GM12891 (cell line): ENCODE measurements around the gene CBLB.

Source experiments
- DNase-seq: peaks from one replicate; pipeline ENCODE4 v3.0.0; 2011; ENCODE audit warnings: low spot score; ENCODE audit not compliant: insufficient read length
- FAIRE-seq: peaks from 2 replicates; lab custom pipeline; 2011; peaks lifted over from hg19 to GRCh38; lab: Jason Lieb, UNC
- PAX5 ChIP-seq: IDR thresholded peaks from 2 replicates; pipeline ENCODE4 v1.6.1; 2011; ENCODE audit warnings: low read length, moderate library complexity, mild to moderate bottlenecking; ENCODE audit not compliant: insufficient read depth, severe bottlenecking
- POLR2A ChIP-seq: IDR thresholded peaks from 2 replicates; pipeline ENCODE4 v1.6.1; 2011; ENCODE audit warnings: low read depth, low read length, control low read depth
- POLR2AphosphoS5 ChIP-seq: IDR thresholded peaks from 2 replicates; pipeline ENCODE4 v1.6.1; 2011; ENCODE audit warnings: low read depth, low read length, control low read depth
- POU2F2 ChIP-seq: IDR thresholded peaks from 2 replicates; pipeline ENCODE4 v1.6.1; 2011; ENCODE audit warnings: low read depth, mild to moderate bottlenecking, control low read depth, low read length, moderate library complexity
- SPI1 ChIP-seq: IDR thresholded peaks from 2 replicates; pipeline ENCODE4 v1.6.1; 2011; ENCODE audit warnings: low read depth, low read length, control low read depth
- TAF1 ChIP-seq: IDR thresholded peaks from 2 replicates; pipeline ENCODE4 v1.6.1; 2011; ENCODE audit warnings: low read depth, low read length, control low read depth

CBLB gene

DNA sequence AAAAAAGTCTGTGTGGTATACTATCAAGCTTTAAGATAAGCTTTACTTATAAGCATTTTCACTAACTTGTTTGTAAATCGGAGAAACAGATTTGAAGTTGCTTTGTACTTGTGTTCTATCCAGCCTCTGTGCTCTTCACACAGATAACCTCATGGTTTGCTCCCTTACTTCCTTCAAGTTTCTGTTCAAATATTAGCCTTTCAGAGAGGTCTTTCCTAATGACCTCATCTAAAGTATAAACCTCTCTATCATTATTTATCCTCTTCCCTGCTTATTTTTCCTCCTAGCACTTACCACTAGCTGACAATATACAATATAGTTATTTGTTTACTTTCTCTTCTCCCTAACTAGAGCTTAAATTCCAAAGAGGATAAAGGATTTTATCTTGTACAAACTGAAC, 180.0 kb downstream of the CBLB start:
- TF ChIP-seq POLR2A (no peak), POLR2AphosphoS5 (no peak), POU2F2 (no peak)
- FAIRE-seq (no peak), DNase-seq (no peak)

GRCh38 chr3:105686278-105686897, 182.4 kb downstream of the CBLB start:
- DNase-seq = peak; percentile 1
- no peak for TF ChIP-seq TAF1
- TF ChIP-seq POLR2A = no peak
- no peak for TF ChIP-seq PAX5
- TF ChIP-seq POU2F2 = no peak
- TF ChIP-seq SPI1 = no peak
- TF ChIP-seq POLR2AphosphoS5 = no peak
- no peak for FAIRE-seq

DNA sequence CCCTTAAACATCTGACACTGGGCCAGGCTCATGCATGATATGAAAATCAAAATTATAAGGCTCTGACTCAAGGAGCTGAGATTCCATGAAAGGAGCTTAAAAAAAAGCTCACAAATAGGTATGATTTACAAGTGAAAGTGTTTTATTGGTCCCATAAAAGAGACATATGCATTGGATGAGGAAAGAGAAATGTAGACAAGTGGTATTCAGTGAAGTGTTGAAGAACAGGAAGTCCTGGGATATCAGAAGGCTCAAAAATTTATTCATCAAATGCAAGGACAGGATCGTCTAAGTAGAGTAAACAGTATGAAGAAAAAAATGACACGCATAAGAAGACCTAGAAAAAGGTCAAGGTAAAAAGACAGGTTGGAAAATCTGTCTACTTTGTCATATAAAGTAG, 188.9 kb downstream of the CBLB start:
- FAIRE-seq (no peak), DNase-seq (no peak)
- TF ChIP-seq TAF1 (no peak), POLR2AphosphoS5 (no peak), POU2F2 (no peak), POLR2A (no peak), PAX5 (no peak), SPI1 (no peak)

DNA sequence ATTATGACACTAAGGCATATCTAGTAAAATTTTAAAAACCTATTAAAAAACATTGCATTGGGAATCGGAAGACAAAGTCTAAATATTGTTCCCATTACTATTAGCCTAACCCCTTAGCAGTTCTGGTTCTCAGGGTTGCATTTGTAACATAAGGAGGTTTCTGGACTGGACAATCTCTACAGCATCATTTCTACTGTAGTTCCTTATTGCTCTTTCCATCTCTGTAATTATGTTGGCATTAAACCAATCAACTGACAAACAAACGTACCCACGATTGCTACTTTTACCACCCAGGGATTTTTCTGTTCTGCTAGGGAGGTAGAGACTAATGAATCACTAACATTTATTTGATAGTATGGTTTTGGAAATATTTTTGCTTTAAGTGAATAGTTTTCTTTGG, 190.8 kb downstream of the CBLB start:
- no peak for FAIRE-seq
- no peak for TF ChIP-seq PAX5
- TF ChIP-seq POLR2A = no peak
- no peak for TF ChIP-seq SPI1
- no peak for TF ChIP-seq TAF1
- no peak for TF ChIP-seq POLR2AphosphoS5
- no peak for TF ChIP-seq POU2F2
- DNase-seq = no peak

DNA sequence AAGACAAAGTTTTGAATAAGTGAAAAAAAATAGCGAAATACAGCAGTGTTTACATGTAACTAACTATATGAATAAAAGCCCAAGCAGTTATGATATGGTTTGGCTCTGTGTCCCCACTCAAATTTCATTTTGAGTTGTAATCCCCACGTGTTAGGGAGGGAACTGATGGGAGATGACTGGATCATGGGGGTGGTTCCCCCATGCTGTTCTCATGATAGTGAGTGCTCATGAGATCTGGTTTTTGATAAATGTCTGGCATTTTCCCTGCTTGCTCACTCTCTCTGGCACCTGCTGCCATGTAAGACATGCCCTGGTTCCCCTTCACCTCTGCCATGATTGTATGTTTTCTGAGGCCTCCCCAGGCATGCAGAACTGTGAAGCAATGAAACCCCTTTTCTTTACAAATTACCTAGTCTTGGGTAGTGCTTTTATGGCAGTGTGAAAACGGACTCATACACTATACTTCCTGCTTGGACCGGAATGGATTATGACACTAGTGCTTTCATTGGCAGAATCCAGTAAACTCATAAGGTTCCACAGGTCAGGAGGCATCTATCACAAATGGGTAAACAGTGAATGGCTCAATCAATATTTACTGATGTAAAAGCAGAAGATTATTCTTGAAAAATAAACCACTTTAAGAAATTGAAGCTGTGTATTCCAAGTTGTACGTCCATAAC, 192.1 kb downstream of the CBLB start:
- TF ChIP-seq SPI1 (no peak), TAF1 (no peak), POU2F2 (no peak), POLR2A (no peak), PAX5 (no peak), POLR2AphosphoS5 (no peak)
- FAIRE-seq (no peak), DNase-seq (no peak)

GRCh38 chr3:105674437-105675065, 194.3 kb downstream of the CBLB start:
- FAIRE-seq = no peak
- TF ChIP-seq SPI1 = no peak
- no peak for TF ChIP-seq POLR2AphosphoS5
- TF ChIP-seq PAX5 = no peak
- TF ChIP-seq POU2F2 = no peak
- no peak for TF ChIP-seq TAF1
- no peak for TF ChIP-seq POLR2A

GRCh38 chr3:105672996-105673395, 195.8 kb downstream of the CBLB start:
- DNase-seq = no peak
- TF ChIP-seq POLR2A (no peak), POU2F2 (no peak), PAX5 (no peak), SPI1 (no peak), TAF1 (no peak), POLR2AphosphoS5 (no peak)
- no peak for FAIRE-seq

More at GRCh38 chr3:105674437-105675065, 194.3 kb downstream of the CBLB start:
- no peak for DNase-seq

GRCh38 chr3:105662306-105662705, 206.5 kb downstream of the CBLB start:
- TF ChIP-seq TAF1 (no peak), POU2F2 (no peak), POLR2AphosphoS5 (no peak), POLR2A (no peak), SPI1 (no peak), PAX5 (no peak)
- DNase-seq = no peak
- FAIRE-seq = no peak

DNA sequence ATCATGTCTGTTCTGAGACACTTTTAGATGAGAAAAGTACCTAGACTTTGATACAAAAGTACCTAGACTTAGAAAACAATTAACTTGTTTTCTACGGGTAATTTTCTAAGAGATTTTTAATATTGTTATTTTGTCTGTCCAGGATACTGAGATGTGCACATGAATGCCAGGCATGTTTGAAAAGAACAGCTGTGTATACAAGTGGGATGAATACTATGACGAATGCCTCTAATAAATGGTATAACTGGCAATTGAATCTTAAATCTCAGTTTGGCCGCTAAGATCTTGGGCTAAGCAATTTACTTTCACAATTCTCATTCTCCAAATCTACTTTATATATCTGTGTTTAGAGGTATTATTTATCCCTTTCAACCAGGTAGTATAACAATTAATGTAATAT, 207.4 kb downstream of the CBLB start:
- FAIRE-seq (no peak), DNase-seq (no peak)
- TF ChIP-seq SPI1 (no peak), POLR2A (no peak), TAF1 (no peak)
